GM23338 (cell line): ENCODE data around the gene DHX58. TPM values are rescaled to one million over a fixed set of nuclear protein-coding genes. Genes with fewer than 3 reads are reported as not detected.

Experiments
- ATAC-seq: fragments of 200-7000 bp; cut with Tn5 transposase; 3 replicates; pipeline ENCODE4 v1.9.1; 2020
- DNase-seq: peaks from one replicate; pipeline ENCODE4 v3.0.0-alpha.2; 2015; ENCODE audit warnings: low spot score
- H2AFZ ChIP-seq: fragments of 200-600 bp; sonication (generic); 2 replicates; pipeline ENCODE4 v1.8.0; 2016; ENCODE audit warnings: antibody characterized with exemption, mild to moderate bottlenecking, moderate library complexity
- H3F3A ChIP-seq: fragments of 200-600 bp; sonication (generic); replicated peaks from 2 replicates; pipeline ENCODE4 v1.8.0; 2017; ENCODE audit warnings: antibody characterized with exemption, mixed run types, low read depth
- H3K27ac ChIP-seq: fragments of 200-600 bp; sonication (generic); 2 replicates; pipeline ENCODE4 v1.6.1; 2016; ENCODE audit warnings: low read depth
- H3K27me3 ChIP-seq: fragments of 200-600 bp; sonication (generic); 2 replicates; pipeline ENCODE4 v1.8.0; 2016; ENCODE audit warnings: mild to moderate bottlenecking, mixed run types, moderate library complexity; ENCODE audit not compliant: insufficient read depth
- H3K36me3 ChIP-seq: fragments of 200-600 bp; sonication (generic); 2 replicates; pipeline ENCODE4 v1.8.0; 2016; ENCODE audit warnings: mild to moderate bottlenecking; ENCODE audit not compliant: insufficient read depth
- H3K4me1 ChIP-seq: fragments of 200-600 bp; sonication (generic); 2 replicates; pipeline ENCODE4 v1.8.0; 2016; ENCODE audit warnings: mild to moderate bottlenecking, moderate library complexity; ENCODE audit not compliant: insufficient read depth
- H3K4me2 ChIP-seq: fragments of 200-600 bp; sonication (generic); 2 replicates; pipeline ENCODE4 v1.7.1; 2017; ENCODE audit warnings: mixed run types
- H3K4me3 ChIP-seq: fragments of 200-600 bp; sonication (generic); 2 replicates; pipeline ENCODE4 v1.6.1; 2016; ENCODE audit warnings: mixed run types
- H3K79me2 ChIP-seq: fragments of 200-600 bp; sonication (generic); replicated peaks from 2 replicates; pipeline ENCODE4 v1.8.0; 2017; ENCODE audit warnings: mild to moderate bottlenecking; ENCODE audit not compliant: insufficient read depth
- H3K9me2 ChIP-seq: fragments of 200-600 bp; sonication (generic); 2 replicates; pipeline ENCODE4 v1.8.0; 2017; ENCODE audit not compliant: insufficient read depth
- H4K20me1 ChIP-seq: fragments of 200-600 bp; sonication (generic); replicated peaks from 2 replicates; pipeline ENCODE4 v1.8.0; 2017; ENCODE audit warnings: mild to moderate bottlenecking; ENCODE audit not compliant: insufficient read depth
- H3K27ac Mint-ChIP-seq: 2 replicates; pipeline ENCODE4 v1.8.0; 2020; ENCODE audit warnings: inconsistent platforms, mild to moderate bottlenecking, moderate library complexity, mixed read lengths
- H3K27me3 Mint-ChIP-seq: 3 replicates; pipeline ENCODE4 v1.8.0; 2022; ENCODE audit warnings: low read depth, mild to moderate bottlenecking, moderate library complexity, mixed read lengths, inconsistent platforms; ENCODE audit not compliant: insufficient read depth, poor library complexity
- H3K36me3 Mint-ChIP-seq: 3 replicates; pipeline ENCODE4 v1.8.0; 2021; ENCODE audit warnings: low read depth, mild to moderate bottlenecking, inconsistent platforms, moderate library complexity, mixed read lengths
- H3K4me1 Mint-ChIP-seq: 3 replicates; pipeline ENCODE4 v1.8.0; 2020; ENCODE audit warnings: mild to moderate bottlenecking, inconsistent platforms, mixed read lengths
- H3K4me3 Mint-ChIP-seq: 3 replicates; pipeline ENCODE4 v1.8.0; 2021; ENCODE audit warnings: moderate library complexity, mild to moderate bottlenecking, inconsistent platforms, mixed read lengths
- H3K9me3 Mint-ChIP-seq: 3 replicates; pipeline ENCODE4 v1.8.0; 2020; ENCODE audit warnings: moderate library complexity, mild to moderate bottlenecking, inconsistent platforms, mixed read lengths
- CREB1 ChIP-seq: fragments of 250-450 bp; sonication (Bioruptor Pico); IDR thresholded peaks from 2 replicates; pipeline ENCODE4 v1.5.0; 2020; ENCODE audit warnings: low read depth, mild to moderate bottlenecking, moderate library complexity
- EZH2 ChIP-seq: fragments of 200-600 bp; sonication (generic); IDR thresholded peaks from one replicate; pipeline ENCODE4 v1.8.0; 2017; ENCODE audit warnings: antibody characterized with exemption, mild to moderate bottlenecking, low read depth; ENCODE audit not compliant: unreplicated experiment
- EZH2phosphoT487 ChIP-seq: fragments of 200-600 bp; sonication (generic); IDR thresholded peaks from one replicate; pipeline ENCODE4 v1.8.1; 2018; ENCODE audit warnings: antibody characterized with exemption; ENCODE audit not compliant: unreplicated experiment
- JUNB ChIP-seq: IDR thresholded peaks from one replicate; pipeline ENCODE4 v1.6.1; 2016; ENCODE audit warnings: antibody characterized with exemption; ENCODE audit not compliant: unreplicated experiment
- NANOG ChIP-seq: IDR thresholded peaks from 2 replicates; pipeline ENCODE4 v1.6.1; 2016; ENCODE audit warnings: antibody characterized with exemption, borderline replicate concordance
- POLR2AphosphoS5 ChIP-seq: IDR thresholded peaks from 2 replicates; pipeline ENCODE4 v1.6.1; 2016; ENCODE audit warnings: antibody characterized with exemption, low read depth
- STAT1 ChIP-seq: IDR thresholded peaks from one replicate; pipeline ENCODE4 v1.6.1; 2016; ENCODE audit warnings: antibody characterized with exemption; ENCODE audit not compliant: unreplicated experiment
- ZNF114 ChIP-seq: fragments of 250-450 bp; sonication (Bioruptor Pico); IDR thresholded peaks from 2 replicates; pipeline ENCODE4 v1.5.0; 2020; ENCODE audit warnings: mild to moderate bottlenecking, moderate library complexity
- ZNF331 ChIP-seq: fragments of 250-450 bp; sonication (Bioruptor Pico); IDR thresholded peaks from 2 replicates; pipeline ENCODE4 v1.5.0; 2020; ENCODE audit warnings: low read depth, mild to moderate bottlenecking, moderate library complexity
- polyA plus RNA-seq: library from polyadenylated mRNA; unstranded; fragments of >200 nt; fragmentation: Nextera tagmentation; extraction: Ambion mirVana; gene quantifications from 2 replicates; pipeline ENCODE4 v1.2.1, GENCODE V29; 2016
- total RNA-seq: library from RNA; depleted of rRNA; stranded (reverse); fragments of >200 nt; shearing (Covaris generic); gene quantifications from 2 replicates; pipeline ENCODE4 v1.2.3, GENCODE V29; 2014
- TF ChIP-seq, protein P1 (sequence below): fragments of 250-450 bp; sonication (Bioruptor Pico); IDR thresholded peaks from 2 replicates; pipeline ENCODE4 v1.5.0; 2020; ENCODE audit warnings: mild to moderate bottlenecking, moderate library complexity
- TF ChIP-seq, protein P2 (sequence below), 2 experiments: fragments of 200-600 bp in 1 of 2; sonication (generic) in 1 of 2; conservative IDR thresholded peaks; 2 replicates each; pipeline versions ENCODE4 v1.5.1 to v1.6.1; 2016 to 2017; ENCODE audit warnings: antibody characterized with exemption in 2 of 2, low read depth in 2 of 2, mild to moderate bottlenecking in 2 of 2, moderate library complexity in 1 of 2
- TF ChIP-seq, protein P3 (sequence below): IDR thresholded peaks from 2 replicates; pipeline ENCODE4 v1.6.1; 2016; ENCODE audit warnings: antibody characterized with exemption
- TF ChIP-seq, protein P4 (sequence below): IDR thresholded peaks from one replicate; pipeline ENCODE4 v1.6.1; 2018; ENCODE audit warnings: antibody characterized with exemption; ENCODE audit not compliant: unreplicated experiment

DHX58 gene
- total and polyA plus RNA-seq, 2 experiments from 2014 or later = 4.1 to 6.6 TPM

DNA sequence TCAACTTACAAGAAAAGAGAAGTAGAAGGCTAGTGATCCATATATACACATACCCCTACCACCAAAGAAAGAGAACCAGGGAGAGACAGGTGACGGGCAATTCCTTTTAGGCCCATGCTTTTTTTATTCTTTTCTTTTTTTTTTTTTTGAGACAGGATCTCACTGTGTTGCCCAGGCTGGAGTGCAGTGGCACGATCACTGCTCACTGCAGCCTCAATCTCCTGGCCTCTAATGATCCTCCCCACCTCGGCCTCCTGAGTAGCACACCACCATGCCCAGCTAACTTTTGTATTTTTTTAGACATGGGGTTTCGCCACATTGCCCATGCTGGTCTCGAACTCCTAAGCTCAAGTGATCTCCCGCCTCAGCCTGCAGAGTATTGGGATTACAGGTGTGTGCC, 14.9 kb upstream of the DHX58 start:
- Histone ChIP-seq H3K36me3 (peaks cover 3% of the 10 kb centered on the region), H3K4me2 (no peak overlapping the region), H3K27me3 (no peaks in the 10 kb centered on the region), H3K4me3 (no peak overlapping the region), H3F3A (peaks cover 8% of the 10 kb centered on the region; the same call in 1 of the 2 replicates), H4K20me1 (peaks cover 4% of the 10 kb centered on the region), H3K27ac (no peak overlapping the region), H3K79me2 (peaks cover 11% of the 10 kb centered on the region; the same call in 1 of the 2 replicates), H2AFZ (no peak overlapping the region), H3K9me2 (no peaks in the 10 kb centered on the region), H3K4me1 (peaks cover 2% of the 10 kb centered on the region; the same call in 1 of the 2 replicates)
- ATAC-seq = no peak
- TF ChIP-seq POLR2AphosphoS5 = no peak
- TF ChIP-seq, protein P1, sequence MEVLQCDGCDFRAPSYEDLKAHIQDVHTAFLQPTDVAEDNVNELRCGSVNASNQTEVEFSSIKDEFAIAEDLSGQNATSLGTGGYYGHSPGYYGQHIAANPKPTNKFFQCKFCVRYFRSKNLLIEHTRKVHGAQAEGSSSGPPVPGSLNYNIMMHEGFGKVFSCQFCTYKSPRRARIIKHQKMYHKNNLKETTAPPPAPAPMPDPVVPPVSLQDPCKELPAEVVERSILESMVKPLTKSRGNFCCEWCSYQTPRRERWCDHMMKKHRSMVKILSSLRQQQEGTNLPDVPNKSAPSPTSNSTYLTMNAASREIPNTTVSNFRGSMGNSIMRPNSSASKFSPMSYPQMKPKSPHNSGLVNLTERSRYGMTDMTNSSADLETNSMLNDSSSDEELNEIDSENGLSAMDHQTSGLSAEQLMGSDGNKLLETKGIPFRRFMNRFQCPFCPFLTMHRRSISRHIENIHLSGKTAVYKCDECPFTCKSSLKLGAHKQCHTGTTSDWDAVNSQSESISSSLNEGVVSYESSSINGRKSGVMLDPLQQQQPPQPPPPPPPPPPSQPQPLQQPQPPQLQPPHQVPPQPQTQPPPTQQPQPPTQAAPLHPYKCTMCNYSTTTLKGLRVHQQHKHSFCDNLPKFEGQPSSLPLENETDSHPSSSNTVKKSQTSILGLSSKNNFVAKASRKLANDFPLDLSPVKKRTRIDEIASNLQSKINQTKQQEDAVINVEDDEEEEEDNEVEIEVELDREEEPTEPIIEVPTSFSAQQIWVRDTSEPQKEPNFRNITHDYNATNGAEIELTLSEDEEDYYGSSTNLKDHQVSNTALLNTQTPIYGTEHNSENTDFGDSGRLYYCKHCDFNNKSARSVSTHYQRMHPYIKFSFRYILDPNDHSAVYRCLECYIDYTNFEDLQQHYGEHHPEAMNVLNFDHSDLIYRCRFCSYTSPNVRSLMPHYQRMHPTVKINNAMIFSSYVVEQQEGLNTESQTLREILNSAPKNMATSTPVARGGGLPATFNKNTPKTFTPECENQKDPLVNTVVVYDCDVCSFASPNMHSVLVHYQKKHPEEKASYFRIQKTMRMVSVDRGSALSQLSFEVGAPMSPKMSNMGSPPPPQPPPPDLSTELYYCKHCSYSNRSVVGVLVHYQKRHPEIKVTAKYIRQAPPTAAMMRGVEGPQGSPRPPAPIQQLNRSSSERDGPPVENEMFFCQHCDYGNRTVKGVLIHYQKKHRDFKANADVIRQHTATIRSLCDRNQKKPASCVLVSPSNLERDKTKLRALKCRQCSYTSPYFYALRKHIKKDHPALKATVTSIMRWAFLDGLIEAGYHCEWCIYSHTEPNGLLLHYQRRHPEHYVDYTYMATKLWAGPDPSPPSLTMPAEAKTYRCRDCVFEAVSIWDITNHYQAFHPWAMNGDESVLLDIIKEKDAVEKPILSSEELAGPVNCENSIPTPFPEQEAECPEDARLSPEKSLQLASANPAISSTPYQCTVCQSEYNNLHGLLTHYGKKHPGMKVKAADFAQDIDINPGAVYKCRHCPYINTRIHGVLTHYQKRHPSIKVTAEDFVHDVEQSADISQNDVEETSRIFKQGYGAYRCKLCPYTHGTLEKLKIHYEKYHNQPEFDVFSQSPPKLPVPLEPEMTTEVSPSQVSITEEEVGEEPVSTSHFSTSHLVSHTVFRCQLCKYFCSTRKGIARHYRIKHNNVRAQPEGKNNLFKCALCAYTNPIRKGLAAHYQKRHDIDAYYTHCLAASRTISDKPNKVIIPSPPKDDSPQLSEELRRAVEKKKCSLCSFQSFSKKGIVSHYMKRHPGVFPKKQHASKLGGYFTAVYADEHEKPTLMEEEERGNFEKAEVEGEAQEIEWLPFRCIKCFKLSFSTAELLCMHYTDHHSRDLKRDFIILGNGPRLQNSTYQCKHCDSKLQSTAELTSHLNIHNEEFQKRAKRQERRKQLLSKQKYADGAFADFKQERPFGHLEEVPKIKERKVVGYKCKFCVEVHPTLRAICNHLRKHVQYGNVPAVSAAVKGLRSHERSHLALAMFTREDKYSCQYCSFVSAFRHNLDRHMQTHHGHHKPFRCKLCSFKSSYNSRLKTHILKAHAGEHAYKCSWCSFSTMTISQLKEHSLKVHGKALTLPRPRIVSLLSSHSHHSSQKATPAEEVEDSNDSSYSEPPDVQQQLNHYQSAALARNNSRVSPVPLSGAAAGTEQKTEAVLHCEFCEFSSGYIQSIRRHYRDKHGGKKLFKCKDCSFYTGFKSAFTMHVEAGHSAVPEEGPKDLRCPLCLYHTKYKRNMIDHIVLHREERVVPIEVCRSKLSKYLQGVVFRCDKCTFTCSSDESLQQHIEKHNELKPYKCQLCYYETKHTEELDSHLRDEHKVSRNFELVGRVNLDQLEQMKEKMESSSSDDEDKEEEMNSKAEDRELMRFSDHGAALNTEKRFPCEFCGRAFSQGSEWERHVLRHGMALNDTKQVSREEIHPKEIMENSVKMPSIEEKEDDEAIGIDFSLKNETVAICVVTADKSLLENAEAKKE (CRISPR knock-in tag) = no peak
- TF ChIP-seq, protein P2, sequence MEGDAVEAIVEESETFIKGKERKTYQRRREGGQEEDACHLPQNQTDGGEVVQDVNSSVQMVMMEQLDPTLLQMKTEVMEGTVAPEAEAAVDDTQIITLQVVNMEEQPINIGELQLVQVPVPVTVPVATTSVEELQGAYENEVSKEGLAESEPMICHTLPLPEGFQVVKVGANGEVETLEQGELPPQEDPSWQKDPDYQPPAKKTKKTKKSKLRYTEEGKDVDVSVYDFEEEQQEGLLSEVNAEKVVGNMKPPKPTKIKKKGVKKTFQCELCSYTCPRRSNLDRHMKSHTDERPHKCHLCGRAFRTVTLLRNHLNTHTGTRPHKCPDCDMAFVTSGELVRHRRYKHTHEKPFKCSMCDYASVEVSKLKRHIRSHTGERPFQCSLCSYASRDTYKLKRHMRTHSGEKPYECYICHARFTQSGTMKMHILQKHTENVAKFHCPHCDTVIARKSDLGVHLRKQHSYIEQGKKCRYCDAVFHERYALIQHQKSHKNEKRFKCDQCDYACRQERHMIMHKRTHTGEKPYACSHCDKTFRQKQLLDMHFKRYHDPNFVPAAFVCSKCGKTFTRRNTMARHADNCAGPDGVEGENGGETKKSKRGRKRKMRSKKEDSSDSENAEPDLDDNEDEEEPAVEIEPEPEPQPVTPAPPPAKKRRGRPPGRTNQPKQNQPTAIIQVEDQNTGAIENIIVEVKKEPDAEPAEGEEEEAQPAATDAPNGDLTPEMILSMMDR (conservative IDR thresholded peaks at IDR 0.05; ENCODE audit: low read depth in 2 of 2) = no peak
- TF ChIP-seq ZNF114 (CRISPR knock-in tag) = no peak
- no peak for TF ChIP-seq EZH2
- TF ChIP-seq, protein P3, sequence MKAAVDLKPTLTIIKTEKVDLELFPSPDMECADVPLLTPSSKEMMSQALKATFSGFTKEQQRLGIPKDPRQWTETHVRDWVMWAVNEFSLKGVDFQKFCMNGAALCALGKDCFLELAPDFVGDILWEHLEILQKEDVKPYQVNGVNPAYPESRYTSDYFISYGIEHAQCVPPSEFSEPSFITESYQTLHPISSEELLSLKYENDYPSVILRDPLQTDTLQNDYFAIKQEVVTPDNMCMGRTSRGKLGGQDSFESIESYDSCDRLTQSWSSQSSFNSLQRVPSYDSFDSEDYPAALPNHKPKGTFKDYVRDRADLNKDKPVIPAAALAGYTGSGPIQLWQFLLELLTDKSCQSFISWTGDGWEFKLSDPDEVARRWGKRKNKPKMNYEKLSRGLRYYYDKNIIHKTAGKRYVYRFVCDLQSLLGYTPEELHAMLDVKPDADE = no peak
- TF ChIP-seq EZH2phosphoT487 = no peak
- TF ChIP-seq CREB1 (CRISPR knock-in tag) = no peak
- no peak for TF ChIP-seq ZNF331 (CRISPR knock-in tag)
- TF ChIP-seq, protein P4, sequence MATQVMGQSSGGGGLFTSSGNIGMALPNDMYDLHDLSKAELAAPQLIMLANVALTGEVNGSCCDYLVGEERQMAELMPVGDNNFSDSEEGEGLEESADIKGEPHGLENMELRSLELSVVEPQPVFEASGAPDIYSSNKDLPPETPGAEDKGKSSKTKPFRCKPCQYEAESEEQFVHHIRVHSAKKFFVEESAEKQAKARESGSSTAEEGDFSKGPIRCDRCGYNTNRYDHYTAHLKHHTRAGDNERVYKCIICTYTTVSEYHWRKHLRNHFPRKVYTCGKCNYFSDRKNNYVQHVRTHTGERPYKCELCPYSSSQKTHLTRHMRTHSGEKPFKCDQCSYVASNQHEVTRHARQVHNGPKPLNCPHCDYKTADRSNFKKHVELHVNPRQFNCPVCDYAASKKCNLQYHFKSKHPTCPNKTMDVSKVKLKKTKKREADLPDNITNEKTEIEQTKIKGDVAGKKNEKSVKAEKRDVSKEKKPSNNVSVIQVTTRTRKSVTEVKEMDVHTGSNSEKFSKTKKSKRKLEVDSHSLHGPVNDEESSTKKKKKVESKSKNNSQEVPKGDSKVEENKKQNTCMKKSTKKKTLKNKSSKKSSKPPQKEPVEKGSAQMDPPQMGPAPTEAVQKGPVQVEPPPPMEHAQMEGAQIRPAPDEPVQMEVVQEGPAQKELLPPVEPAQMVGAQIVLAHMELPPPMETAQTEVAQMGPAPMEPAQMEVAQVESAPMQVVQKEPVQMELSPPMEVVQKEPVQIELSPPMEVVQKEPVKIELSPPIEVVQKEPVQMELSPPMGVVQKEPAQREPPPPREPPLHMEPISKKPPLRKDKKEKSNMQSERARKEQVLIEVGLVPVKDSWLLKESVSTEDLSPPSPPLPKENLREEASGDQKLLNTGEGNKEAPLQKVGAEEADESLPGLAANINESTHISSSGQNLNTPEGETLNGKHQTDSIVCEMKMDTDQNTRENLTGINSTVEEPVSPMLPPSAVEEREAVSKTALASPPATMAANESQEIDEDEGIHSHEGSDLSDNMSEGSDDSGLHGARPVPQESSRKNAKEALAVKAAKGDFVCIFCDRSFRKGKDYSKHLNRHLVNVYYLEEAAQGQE = no peak
- TF ChIP-seq JUNB = no peak
- TF ChIP-seq NANOG = no peak
- no peak for TF ChIP-seq STAT1
- H3K4me3 Mint-ChIP-seq = no peak overlapping the region
- peaks cover 15% of the 10 kb centered on the region for H3K4me1 Mint-ChIP-seq
- no peak overlapping the region for H3K27ac Mint-ChIP-seq
- H3K9me3 Mint-ChIP-seq = no peaks in the 10 kb centered on the region; the same call in 2 of the 3 replicates
- no peak for DNase-seq
- H3K36me3 Mint-ChIP-seq = peaks cover 60% of the 10 kb centered on the region
- H3K27me3 Mint-ChIP-seq = peaks cover 14% of the 10 kb centered on the region
